GM19240 (cell line): ENCODE results near the gene C9orf78.

Source experiments
- DNase-seq: peaks from one replicate; pipeline ENCODE4 v3.0.0; 2011; ENCODE audit warnings: low spot score; ENCODE audit not compliant: insufficient read length

The C9orf78 gene

GRCh38 chr9:129845373-129845772, 10.3 kb upstream of the C9orf78 start:
- DNase-seq: no peak

- DNase-seq: no peak
Observed at GRCh38 chr9:129841071-129841470, 6.0 kb upstream of the C9orf78 start.

- no peak for DNase-seq
Observed at GRCh38 chr9:129840034-129840433, 5.0 kb upstream of the C9orf78 start.

- no peak for DNase-seq
Observed at GRCh38 chr9:129839324-129840023, 4.4 kb upstream of the C9orf78 start.

GRCh38 chr9:129838707-129839259, 3.7 kb upstream of the C9orf78 start:
- DNase-seq: no peak

GRCh38 chr9:129836311-129837007, 1.4 kb upstream of the C9orf78 start:
- DNase-seq: no peak

- DNase-seq: no peak
Observed at GRCh38 chr9:129835860-129836223, 767 bp upstream of the C9orf78 start.

GRCh38 chr9:129834489-129835127, 467 bp downstream of the C9orf78 start:
- DNase-seq: no peak

GRCh38 chr9:129832982-129833381, 2.1 kb downstream of the C9orf78 start:
- DNase-seq: no peak

GRCh38 chr9:129828969-129829368, 6.1 kb downstream of the C9orf78 start:
- DNase-seq: no peak

- DNase-seq: no peak
Observed at GRCh38 chr9:129828051-129828450, 7.0 kb downstream of the C9orf78 start.

GRCh38 chr9:129826759-129827158, 8.3 kb downstream of the C9orf78 start:
- DNase-seq: no peak

GRCh38 chr9:129826344-129826743, 8.7 kb downstream of the C9orf78 start:
- DNase-seq: no peak

- peak; percentile 87 for DNase-seq
Observed at GRCh38 chr9:129823935-129824601, 11.0 kb downstream of the C9orf78 start, which contains the start of gene TOR1A. TOR1A (minus strand) TSS chr9:129824136; CDS start chr9:129824085, 51 bp downstream.

- DNase-seq: no peak
Observed at GRCh38 chr9:129823542-129823934, 11.5 kb downstream of the C9orf78 start.

GRCh38 chr9:129822898-129823541, 12.1 kb downstream of the C9orf78 start:
- DNase-seq: no peak

- DNase-seq: no peak
Observed at GRCh38 chr9:129816501-129817435, 18.3 kb downstream of the C9orf78 start.

GRCh38 chr9:129815278-129815677, 19.8 kb downstream of the C9orf78 start:
- no peak for DNase-seq

GRCh38 chr9:129814432-129815223, 20.4 kb downstream of the C9orf78 start:
- no peak for DNase-seq
